Gastroesophageal sphincter (tissue), 4 donors: ENCODE data around the gene ADD3. TPM values are rescaled to one million over a fixed set of nuclear protein-coding genes. Genes with fewer than 3 reads are reported as not detected.

Source experiments
- ATAC-seq: fragments of 150-250 bp; one replicate; pipeline ENCODE4 v1.9.1; 2016; ENCODE audit warnings: mild to moderate bottlenecking, moderate library complexity
- H3K27ac ChIP-seq, 4 donors: fragments of 200-600 bp; sonication (generic) in 3 of 4; 1 replicate in 3 of 4; 2 replicates in 1 of 4; pipeline ENCODE4 v1.5.1; 2016 to 2019
- H3K27me3 ChIP-seq: fragments of 200-600 bp; sonication (generic); one replicate; pipeline ENCODE4 v1.5.1; 2019
- H3K36me3 ChIP-seq, 2 donors: fragments of 200-600 bp; sonication (generic); one replicate each; pipeline ENCODE4 v1.5.1; 2019; ENCODE audit warnings: control low read depth in 1 of 2
- H3K4me1 ChIP-seq, 3 donors: fragments of 200-600 bp; sonication (generic); 1 replicate in 2 of 3; 2 replicates in 1 of 3; pipeline ENCODE4 v1.5.1; 2016 to 2019; ENCODE audit warnings: control low read depth in 2 of 3
- H3K4me3 ChIP-seq, 2 donors: fragments of 200-600 bp; sonication (generic); one replicate each; pipeline ENCODE4 v1.5.1; 2019; ENCODE audit warnings: mild to moderate bottlenecking in 1 of 2, moderate library complexity in 1 of 2
- H3K9me3 ChIP-seq, 3 donors: fragments of 200-600 bp; sonication (generic); one replicate each; pipeline ENCODE4 v1.5.1; 2017 to 2019; ENCODE audit warnings: control low read depth in 2 of 3
- CTCF ChIP-seq, 4 experiments: fragments of 200-600 bp in 2 of 4; fragments of 450-650 bp in 2 of 4; sonication (generic) in 1 of 4; IDR thresholded peaks; one replicate each; pipeline ENCODE4 v1.5.1; 2017 to 2019; ENCODE audit warnings: antibody characterized with exemption in 4 of 4, mild to moderate bottlenecking in 2 of 4, moderate library complexity in 2 of 4
- EP300 ChIP-seq: sonication (generic); formaldehyde crosslinking; IDR thresholded peaks from one replicate; pipeline ENCODE4 v1.6.1; 2017; ENCODE audit warnings: antibody characterized with exemption, mild to moderate bottlenecking
- POLR2A ChIP-seq, 2 donors: fragments of 450-650 bp; IDR thresholded peaks; one replicate each; pipeline ENCODE4 v1.6.1; 2017; ENCODE audit warnings: antibody characterized with exemption in 2 of 2, mild to moderate bottlenecking in 2 of 2, moderate library complexity in 1 of 2
- POLR2AphosphoS5 ChIP-seq: sonication (generic); formaldehyde crosslinking; IDR thresholded peaks from one replicate; pipeline ENCODE4 v1.6.1; 2017; ENCODE audit warnings: antibody characterized with exemption
- WGBS, 2 donors: methylation state at CpG; one replicate each; pipeline ENCODE4 v1.1.5; 2018; ENCODE audit warnings: low coverage in 1 of 2; 5-methylcytosine and 5-hydroxymethylcytosine counted together
- total RNA-seq, 4 donors: library from RNA; depleted of rRNA; stranded (reverse); fragments of >200 nt; gene quantifications; one replicate each; pipeline ENCODE4 v1.1.0, GENCODE V29; 2016

ADD3 gene
- total RNA-seq, 4 donors from 2014 or later, result 50.3 to 277 (median 118) TPM

GRCh38 chr10:110170142-110170971 is 162.6 kb downstream of the ADD3 start:
- 11 to 23% methylated on average over 9 of the region's 13 CpGs for WGBS, 2 donors
- H3K27me3 ChIP-seq, result peaks cover 59% of the 10 kb centered on the region

GRCh38 chr10:110171032-110171431 is 163.2 kb downstream of the ADD3 start:
- Histone ChIP-seq H3K9me3 (no peaks in the 10 kb centered on the region), H3K4me1 (peaks cover 0 to 21% (median 6%) of the 10 kb centered on the region in 3 donors), H3K27me3 (peaks cover 53% of the 10 kb centered on the region), H3K27ac (no peak overlapping the region), H3K4me3 (no peak overlapping the region), H3K36me3 (no peaks in the 10 kb centered on the region)
- ATAC-seq, result no peak
- no peak for TF ChIP-seq EP300
- no peak for TF ChIP-seq POLR2AphosphoS5
- TF ChIP-seq POLR2A (IDR thresholded peaks at IDR 0.05), result no peak
- TF ChIP-seq CTCF (IDR thresholded peaks at IDR 0.05), result no peak
- WGBS, 2 donors, result 60 to 62% methylated on average over 5 to 6 of the region's 6 CpGs

More at GRCh38 chr10:110170142-110170971, 162.6 kb downstream of the ADD3 start:
- ATAC-seq, result no peak
- Histone ChIP-seq H3K27ac (no peak overlapping the region), H3K4me3 (no peak overlapping the region), H3K9me3 (no peaks in the 10 kb centered on the region), H3K4me1 (peaks cover 0 to 21% (median 6%) of the 10 kb centered on the region in 3 donors), H3K36me3 (no peaks in the 10 kb centered on the region)
- TF ChIP-seq POLR2A (IDR thresholded peaks at IDR 0.05) (no peak), CTCF (IDR thresholded peaks at IDR 0.05) (no peak), EP300 (no peak), POLR2AphosphoS5 (no peak)

GRCh38 chr10:110172155-110172554 is 164.4 kb downstream of the ADD3 start:
- H3K27ac ChIP-seq, result no peak overlapping the region
- 80 to 89% methylated on average over 4 to 5 of the region's 5 CpGs for WGBS, 2 donors
- no peaks in the 10 kb centered on the region for H3K36me3 ChIP-seq
- no peaks in the 10 kb centered on the region for H3K9me3 ChIP-seq
- peaks cover 41% of the 10 kb centered on the region for H3K27me3 ChIP-seq
- no peak overlapping the region for H3K4me3 ChIP-seq
- ATAC-seq, result no peak
- no peak for TF ChIP-seq POLR2A (IDR thresholded peaks at IDR 0.05)
- TF ChIP-seq EP300, result no peak
- TF ChIP-seq POLR2AphosphoS5, result no peak
- TF ChIP-seq CTCF (IDR thresholded peaks at IDR 0.05), result no peak
- peaks cover 0 to 21% (median 6%) of the 10 kb centered on the region in 3 donors for H3K4me1 ChIP-seq

GRCh38 chr10:110174201-110174600 is 166.4 kb downstream of the ADD3 start:
- no peaks in the 10 kb centered on the region for H3K9me3 ChIP-seq
- TF ChIP-seq CTCF (IDR thresholded peaks at IDR 0.05) (no peak), POLR2A (IDR thresholded peaks at IDR 0.05) (no peak), POLR2AphosphoS5 (no peak), EP300 (no peak)
- no peak overlapping the region for H3K27ac ChIP-seq
- peaks cover 22% of the 10 kb centered on the region for H3K27me3 ChIP-seq
- ATAC-seq, result no peak
- H3K36me3 ChIP-seq, result no peaks in the 10 kb centered on the region
- no peak overlapping the region for H3K4me3 ChIP-seq
- peaks cover 0 to 12% (median 6%) of the 10 kb centered on the region in 3 donors for H3K4me1 ChIP-seq

- no peak for ATAC-seq
- Histone ChIP-seq H3K27me3 (peaks cover 16% of the 10 kb centered on the region), H3K27ac (no peak overlapping the region), H3K9me3 (no peaks in the 10 kb centered on the region), H3K4me3 (no peak overlapping the region), H3K36me3 (no peaks in the 10 kb centered on the region), H3K4me1 (peaks cover 0 to 12% (median 6%) of the 10 kb centered on the region in 3 donors)
- 98 to 100% methylated on average over 1 to 5 of the region's 5 CpGs for WGBS, 2 donors
- no peak for TF ChIP-seq POLR2AphosphoS5
- no peak for TF ChIP-seq POLR2A (IDR thresholded peaks at IDR 0.05)
- TF ChIP-seq EP300, result no peak
- TF ChIP-seq CTCF (IDR thresholded peaks at IDR 0.05), result no peak
Observed at GRCh38 chr10:110174816-110175215, 167.0 kb downstream of the ADD3 start.
